ENCODE data around the gene MUC22.
"Not testable (repeated sequence)": the region's sequence is repeated elsewhere in the genome, so short reads cannot be mapped to it uniquely, and the experiment has no call there.

The MUC22 gene

DNA sequence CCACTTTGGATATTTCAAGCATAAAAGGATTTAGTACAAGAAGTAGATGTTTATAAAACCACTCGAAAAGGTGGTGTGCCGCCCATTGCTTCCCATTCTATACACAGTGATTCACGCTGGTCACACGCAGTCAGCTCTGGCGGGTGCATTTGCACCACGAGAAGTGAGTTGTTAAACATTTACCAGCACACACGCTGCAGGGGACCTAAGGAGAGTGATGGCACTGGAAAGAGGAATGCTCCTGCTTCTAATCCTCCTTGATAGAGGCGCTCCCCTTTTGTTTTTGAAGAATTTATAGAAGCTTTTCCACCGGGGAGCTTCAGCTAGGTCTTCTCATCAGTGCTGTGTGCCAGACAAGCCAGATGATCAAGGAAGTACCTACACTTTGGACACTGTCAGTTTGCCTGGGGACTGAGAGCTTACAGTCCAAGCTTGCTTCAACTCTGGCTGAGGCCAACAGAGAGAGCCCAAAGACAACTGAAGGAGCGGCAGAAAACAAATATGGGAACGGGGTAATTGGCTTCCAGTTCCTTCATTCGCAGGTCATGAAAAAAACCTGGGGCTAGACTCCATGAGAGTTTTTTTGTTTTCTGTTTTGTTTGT, 31.2 kb downstream of the MUC22 start:
- no peak for DNase-seq

DNA sequence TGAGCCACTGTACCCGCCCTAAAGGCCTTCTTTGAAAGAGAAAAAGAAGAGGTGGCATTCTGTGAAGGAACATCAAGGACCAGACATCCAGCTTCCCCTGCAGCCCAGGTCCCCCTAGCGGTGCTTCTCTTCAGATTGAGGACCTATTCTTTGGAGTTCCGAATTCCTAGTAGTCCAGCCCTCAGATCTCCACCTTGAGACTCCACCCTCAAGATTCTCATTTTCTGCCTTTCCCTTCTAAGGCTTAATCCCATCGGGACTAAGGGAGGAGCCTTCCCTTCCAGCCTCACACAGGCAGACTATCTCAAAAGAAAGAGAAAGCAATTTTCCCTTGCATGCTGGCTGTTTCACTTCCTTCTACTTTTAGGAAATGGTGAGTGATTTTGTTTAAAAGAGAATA, 32.5 kb downstream of the MUC22 start:
- DNase-seq, result peak; percentile 13

DNA sequence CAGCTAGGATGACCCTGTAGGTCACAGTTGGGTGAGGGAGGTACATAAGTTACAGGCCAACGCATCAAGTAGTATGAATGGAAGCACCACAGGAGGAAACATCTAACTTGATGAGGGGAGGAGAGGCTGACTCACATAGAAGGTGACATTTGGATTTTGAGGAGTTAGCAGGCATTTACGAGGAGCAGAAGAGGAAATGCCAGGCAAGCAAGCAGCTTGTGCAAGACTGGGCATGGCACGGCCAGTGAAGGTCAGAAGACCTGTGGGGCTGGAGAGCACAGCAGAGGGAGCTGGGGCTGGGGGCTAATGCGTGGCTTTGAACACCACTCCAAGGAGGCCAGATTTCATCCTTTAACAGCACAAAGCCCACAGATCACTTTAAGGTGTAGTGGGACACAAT, 37.8 kb downstream of the MUC22 start:
- no peak for DNase-seq

DNA sequence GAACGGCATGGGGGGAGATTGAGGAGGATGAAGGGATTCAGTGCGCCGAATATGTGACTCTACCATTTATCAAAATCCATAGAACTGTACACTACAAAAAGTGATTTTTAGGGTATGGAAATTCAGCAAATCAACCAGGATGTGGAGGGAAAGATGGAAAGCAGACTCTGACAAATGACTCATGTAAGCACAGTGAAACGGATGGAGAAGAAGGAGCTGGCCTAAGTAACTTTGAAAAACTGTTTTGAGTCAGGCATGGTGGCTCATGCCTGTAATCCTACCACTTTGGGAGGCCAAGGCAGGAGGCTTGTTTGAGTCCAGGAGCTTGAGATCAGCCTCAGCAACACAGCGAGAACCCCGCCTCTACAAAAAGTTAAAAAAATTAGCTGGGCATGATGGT, 39.2 kb downstream of the MUC22 start:
- DNase-seq, result no peak

DNA sequence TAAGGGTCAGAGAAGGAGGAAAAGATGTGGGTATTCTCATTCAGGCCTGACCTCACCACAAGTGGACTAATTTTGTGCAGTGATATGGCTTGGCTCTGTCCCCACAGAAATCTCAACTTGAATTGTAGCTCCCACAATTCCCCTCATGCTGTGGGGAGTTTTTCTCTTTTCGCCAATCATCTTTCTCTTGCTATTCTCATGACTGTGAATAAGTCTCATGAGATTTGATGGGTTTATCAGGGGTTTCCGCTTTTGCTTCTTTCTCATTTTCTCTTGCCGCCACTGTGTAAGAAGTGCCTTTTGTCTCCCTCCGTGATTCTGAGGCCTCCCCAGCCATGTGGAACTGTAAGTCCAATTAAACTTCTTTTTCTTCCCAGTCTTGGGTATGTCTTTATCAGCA, 42.9 kb downstream of the MUC22 start:
- not testable (repeated sequence) for DNase-seq

DNA sequence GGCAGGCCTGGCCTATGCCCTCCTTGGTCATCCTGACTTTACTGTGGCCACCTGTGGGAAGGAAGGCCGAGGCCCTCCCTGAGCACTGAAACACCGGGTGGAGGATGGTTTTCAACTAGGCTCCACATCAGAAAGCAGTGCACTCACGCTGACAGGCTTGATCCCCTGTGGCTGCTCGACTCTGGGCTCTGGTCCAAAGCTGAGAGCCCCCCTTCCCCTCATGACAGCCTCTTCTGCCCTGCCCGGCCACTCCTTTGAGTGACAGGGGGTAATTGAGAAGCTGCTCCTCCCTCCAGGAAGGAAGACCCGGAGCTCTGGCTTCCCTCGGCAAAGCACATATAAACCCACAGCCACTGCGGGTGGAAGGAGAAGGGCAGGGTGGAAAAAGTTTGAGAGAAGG, 43.6 kb downstream of the MUC22 start:
- DNase-seq, result no peak

DNA sequence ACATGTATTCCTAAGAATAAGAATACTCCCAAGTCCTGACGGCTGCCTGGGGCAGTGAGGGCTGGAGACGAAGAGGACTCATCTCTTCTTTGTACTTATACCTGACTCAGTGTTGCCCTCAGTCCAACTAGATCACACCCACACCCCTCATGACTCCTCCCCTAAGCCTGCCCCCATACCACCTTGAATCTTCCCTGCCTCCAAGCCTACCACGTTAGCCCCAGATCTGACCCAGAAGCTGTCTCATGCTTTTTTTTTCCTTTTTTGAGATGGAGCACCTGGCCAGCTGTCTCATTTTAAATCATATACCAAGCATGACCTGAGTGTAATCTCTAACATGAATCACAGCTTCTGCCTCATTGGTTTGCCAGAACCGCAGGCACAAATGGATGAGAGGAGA, 45.2 kb downstream of the MUC22 start:
- DNase-seq, result no peak

DNA sequence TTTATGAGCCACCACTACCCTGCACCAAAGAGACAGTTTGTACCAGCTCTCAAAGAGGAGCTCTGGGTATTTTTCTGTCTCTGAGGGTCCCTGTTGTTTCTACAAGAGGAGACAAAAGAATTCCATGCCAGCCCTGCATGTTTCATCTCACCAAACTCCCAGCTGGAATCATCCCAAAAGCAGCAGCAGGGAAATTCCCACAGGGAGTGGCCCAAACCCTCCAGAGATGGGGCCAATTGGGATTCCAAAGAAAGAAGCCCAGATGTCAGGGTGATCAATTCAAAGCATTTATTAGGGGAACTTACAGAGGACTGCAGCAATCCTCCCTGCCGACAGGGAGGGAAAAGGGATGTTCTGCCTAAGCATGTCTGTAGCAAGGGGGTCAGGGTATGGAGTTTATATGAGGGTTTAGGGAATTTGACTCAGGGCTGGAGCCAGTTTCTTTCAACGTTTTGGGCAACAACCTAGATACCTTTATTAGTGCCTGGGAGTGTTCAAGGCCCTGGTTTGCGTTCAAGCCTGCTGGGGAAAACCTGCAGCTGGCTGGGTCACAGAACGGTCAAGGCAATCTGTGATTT, 47.2 kb downstream of the MUC22 start:
- DNase-seq, result no peak

DNA sequence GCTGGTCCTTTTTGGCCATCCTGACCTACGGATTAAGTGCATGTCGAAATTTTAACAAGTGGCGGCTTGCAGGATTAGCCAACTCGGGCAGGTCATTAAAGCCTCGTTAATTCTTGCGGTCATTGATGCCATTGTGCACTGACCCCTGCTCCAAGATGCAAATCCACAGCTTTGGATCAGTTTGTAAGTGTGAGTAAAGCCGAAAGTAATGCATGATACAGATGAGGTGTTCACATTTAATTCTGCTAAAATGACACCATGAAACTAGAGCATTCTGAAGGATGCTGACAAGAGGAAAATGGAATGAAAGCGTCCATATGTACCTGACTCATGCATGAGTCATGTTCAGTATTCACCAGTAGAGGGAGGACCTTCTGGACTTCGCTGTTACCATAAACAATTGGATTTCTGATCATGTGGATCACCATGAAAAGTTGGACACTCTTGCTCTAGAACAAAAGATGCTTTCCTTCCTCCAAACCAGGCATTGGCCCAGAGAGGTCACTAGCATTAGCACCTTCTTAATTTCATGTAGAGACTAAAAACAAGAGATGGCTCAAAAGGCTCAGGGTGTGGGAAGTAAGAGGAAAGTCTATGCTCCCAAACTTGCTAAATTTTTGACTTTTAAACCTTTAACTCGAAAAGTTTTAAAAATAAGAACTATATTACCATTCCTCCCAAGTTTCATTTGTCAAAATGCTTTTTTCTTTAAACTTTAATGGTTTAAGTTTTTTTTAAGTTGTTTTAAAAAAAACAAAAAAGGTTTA, 48.0 kb downstream of the MUC22 start:
- no peak for DNase-seq

DNA sequence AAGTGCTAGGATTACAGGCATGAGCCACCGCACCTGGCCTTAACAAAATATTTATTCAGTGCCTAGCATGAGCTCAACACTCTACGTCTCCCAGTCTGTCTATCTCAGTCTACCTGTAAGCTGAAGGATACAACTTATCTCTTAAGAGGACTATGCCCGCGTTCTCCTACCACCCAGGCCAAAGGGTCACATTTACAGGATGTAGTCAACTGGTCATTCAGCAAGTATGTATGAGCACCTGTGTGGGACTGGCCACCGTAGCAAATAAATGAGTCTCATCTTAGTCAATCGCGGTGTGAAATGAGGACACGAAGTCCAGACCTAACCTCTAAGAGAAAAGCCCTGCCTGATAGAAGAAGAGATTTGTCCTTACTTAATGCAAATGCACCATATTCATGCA, 49.9 kb downstream of the MUC22 start:
- DNase-seq, result no peak

DNA sequence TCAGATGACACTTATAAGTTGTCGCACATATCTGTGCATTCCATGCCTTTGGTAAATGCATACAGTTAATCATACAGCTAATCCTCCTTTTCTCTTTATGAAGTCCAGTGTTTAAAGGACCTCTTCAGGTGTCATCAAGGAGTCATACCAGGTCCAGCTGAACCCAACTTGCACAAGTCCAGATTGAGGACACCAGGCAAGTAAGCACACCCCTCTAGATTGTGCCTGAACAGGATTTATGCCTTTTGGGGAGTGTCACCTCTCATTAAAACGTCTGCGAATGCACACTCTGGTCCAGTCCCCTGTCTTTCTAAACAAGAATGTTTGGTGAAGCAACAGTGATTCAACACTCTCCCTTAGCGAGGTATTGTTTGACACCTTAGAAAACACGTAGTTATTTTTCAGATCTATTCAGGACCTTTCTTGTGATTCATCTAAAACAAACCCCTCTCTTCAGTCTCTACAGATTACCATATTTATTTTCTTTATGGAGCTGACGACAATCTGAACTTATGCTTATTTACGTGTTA, 53.7 kb downstream of the MUC22 start:
- DNase-seq, result no peak

DNA sequence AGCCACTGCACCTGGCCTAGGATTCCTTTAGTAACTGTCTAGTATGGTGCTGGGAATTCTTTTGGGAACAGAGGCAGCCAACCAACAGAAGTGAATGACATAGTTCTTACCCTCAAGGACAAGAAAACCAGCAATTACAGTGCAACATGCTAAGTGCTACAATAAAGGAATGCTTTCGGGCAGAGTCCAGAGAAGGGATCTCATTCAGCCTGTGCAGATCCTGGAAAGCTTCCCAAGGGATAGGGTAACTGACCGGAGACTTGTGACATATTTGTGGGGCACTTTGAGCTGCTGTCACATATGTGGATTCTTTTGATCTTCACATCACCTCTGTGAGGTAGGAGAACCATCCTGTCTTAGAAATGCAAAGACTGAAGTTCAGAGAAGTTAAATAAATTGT, 55.3 kb downstream of the MUC22 start:
- DNase-seq, result no peak

DNA sequence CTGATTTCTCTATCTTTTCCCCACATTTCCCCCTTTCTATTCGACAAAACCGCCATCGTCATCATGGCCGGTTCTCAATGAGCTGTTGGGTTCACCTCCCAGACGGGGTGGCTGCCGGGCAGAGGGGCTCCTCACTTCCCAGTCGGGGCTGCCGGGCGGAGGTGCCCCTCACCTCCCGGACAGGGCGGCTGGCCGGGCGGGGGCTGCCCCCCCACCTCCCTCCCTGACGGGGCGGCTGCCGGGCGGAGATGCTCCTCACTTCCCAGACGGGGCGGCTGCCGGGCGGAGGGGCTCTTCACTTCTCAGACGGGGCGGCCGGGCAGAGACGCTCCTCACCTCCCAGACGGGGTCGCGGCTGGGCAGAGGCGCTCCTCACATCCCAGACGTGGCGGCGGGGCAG, 56.8 kb downstream of the MUC22 start:
- DNase-seq, result not testable (repeated sequence)

DNA sequence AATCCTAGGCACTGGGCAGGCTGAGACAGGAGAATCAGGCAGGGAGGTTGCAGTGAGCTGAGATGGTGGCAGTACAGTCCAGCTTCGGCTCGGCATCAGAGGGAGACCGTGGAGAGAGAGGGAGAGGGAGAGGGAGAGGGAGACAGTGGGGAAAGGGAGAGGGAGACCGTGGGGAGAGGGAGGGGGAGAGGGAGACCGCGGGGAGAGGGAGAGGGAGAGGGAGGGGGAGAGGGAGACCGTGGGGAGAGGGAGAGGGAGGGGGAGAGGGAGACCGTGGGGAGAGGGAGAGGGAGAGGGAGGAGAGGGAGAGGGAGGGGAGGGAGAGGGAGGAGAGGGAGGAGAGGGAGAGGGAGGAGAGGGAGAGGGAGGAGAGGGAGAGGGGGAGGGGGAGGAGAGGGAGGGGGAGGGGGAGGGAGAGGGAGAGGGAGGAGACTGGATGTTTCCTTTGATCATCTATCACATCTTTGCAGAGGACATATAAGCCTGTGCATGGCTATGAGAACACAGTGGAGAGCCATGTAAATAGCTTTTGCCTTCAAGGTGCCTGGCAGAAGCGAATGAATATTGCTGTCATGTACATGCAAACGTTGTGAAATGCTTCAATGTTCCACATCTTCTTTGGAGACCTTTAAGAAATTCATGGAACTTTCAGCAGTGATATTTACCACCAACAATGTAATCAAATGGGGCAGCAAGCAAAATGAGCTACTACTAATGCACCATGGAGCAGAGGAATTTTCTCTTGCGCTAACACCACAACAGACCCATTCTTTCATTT, 57.8 kb downstream of the MUC22 start:
- not testable (repeated sequence) for DNase-seq

DNA sequence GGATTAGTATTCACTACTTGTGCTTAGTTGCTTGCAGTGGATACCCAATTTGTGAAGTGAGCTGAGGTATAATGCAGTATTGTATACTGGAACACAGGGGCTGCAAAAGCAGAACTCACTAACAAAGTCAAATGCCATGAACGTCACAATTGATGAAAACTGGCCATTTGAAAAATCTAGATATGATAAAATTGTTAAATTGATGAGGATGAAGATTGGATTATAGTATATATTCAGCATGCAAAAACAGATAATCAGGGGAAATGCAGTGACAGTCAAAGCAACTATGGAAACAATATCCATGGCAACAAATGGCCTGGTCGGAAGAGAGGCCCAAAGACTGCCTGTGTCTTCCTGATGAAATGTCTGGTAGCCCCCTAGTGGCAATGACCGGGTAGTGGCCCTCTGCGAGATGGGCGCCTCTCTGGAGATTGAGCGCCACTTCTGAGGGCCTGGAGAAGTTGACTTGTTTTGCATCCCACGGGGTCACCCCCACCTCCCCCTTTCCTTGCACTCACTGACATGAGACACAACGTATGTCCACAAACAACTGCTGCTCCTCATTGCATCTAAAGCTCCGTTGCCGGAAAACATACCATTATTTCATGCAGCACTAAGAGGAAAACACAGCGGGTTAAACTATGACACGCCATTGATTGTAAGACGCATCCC, 58.5 kb downstream of the MUC22 start:
- peak; percentile 66 for DNase-seq

DNA sequence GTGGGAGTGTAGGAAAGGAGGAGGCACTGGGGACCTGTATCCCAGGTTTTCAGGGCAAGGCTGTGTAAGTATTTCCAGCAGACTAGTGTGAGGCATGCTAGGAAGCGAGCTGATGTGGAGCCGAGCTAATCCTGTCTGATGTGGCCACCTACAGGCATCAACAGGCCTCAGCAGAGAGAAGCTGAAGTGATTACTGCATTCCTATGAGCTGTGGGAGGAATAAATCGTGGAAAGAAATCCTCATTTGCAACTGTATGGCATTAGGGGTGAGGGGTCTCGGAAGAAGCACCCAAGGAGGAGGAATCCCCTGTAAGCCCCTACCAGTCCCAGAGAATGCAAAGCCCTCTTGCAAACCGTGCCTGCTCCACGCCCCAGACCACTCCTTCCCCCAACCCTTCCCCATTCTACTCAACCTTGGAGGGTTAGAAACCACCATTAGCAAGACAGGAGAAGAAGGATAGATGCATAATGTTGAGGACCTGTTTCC, 60.5 kb downstream of the MUC22 start:
- no peak for DNase-seq

DNA sequence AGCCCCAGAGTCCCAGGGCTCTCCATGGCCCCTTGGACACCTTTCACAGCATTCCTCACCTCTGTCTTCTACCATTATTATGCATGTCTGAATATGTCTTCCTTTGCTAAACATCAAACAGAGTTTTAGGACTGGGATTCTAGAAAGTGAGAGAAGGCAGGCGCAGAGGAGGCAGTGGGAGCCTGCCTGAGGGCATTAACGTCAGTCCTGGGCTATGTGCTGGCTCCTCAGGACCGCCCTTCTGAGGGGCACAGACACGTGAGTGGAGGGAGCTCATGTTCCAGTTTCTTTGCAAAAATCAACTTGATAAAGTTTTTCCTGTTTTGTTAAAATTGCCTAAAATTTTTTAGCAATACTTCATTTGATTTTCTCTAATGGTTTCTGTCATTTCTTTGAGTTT, 64.1 kb downstream of the MUC22 start:
- no peak for DNase-seq

DNA sequence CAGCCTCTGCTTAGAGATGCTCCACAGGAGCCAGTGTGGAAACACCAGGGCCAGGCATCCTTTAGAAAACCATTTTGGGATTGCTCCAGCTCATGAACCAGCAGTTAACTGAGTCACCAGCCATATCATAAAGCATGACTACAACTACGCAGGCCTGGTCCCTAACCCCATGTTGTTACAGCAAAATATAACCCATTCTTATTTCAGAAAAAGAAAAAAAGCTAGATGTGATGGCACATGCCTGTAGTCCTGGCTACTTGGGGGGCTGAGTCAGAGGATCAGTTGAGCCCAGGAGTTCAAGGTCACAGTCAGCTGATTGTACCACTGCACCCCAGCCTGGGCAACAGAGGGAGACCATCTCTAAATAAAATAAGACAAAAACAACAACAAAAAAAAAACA, 65.3 kb downstream of the MUC22 start:
- DNase-seq, result no peak

DNA sequence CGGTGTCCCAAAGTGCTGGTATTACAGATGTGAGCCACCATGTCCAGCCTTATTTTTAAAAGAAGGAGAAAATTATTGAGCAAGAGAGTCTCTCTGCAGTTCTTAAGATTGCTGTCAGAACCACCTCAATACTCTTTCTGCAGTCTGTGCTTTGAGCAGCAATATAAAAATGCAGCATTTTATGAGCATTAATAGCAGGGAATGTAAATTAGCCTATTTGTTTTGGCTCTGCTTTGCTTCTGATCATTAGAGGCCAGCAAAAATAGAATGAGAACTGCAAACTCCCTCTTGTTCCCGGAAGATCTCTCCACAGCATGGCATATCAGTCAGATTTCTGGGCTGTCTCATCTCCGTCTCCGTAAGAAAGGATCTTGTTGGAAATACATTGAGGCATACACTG, 66.3 kb downstream of the MUC22 start:
- DNase-seq, result no peak

DNA sequence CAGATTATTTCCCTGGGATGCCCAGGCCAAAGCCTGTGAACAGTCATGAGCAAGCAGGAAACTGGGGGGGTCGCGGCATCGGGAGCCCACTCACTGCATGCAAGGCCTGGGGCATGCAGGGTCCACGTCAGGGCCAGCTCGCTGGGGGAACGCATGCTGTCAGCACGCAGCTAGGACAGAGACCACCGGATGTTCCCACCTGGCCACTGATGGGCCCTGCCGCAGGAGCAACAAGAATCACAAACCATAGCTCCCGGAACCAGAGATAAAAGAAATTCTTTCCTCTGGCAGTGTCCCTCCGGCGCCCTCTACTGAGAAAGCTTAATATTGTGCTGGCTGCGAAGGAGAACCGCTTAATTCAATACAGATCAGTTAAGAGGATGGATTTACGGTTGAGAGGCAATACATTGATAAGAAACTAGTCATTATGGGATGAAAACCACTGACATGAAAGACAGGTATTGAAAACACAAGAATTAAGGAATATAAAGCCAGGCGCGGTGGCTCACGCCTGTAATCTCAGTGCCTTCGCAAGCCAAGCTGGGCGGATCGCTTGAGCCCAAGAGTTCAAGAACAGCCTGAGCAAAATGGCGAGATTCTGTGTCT, 69.5 kb downstream of the MUC22 start:
- peak; percentile 68 for DNase-seq

DNA sequence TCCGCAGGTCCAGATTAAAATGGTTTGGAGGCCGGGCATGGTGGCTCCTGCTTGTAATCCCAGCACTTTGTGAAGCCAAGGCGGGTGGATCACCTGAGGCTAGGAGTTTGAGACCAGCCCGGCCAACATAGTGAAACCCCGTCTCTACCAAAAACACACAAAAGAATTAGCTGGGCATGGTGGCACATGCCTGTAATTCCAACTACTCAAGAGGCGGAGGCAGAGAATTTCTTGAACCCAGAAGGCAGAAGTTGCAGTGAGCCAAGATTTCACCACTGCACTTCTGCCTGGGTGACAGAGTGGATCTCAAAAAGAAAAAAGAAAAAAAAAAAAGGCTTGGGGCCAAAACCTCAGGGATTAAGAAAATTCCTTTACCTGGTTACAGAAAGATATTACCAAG, 71.6 kb downstream of the MUC22 start:
- no peak for DNase-seq

DNA sequence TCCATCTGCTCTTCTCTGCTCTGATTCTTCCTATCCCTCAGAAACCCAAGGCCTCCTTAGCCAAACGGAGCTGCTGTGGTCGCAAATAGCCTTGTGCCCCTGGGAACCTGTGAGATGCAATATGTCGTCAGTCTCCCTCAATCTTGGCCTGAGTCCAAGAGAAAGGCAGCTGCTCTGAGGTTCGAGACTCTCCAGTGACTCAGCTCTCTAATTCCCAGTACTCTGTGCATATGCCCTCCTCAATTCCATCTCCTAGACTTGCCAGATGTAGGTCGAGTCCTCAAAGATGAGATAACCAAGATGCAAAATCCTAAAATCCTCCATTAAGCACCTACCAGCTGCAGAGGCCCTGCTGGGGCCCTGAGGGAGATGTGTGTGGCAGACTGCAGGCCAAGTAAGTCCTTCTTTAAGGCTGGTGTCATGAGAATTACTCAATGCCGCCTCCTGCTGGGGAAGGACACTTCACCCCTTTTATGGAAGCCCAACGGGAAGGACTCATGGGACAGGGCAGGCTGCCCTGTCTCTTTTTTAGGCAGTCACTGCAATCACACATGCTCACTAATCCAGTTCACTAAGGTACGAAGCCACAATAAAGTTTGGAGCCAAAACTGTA, 73.6 kb downstream of the MUC22 start:
- DNase-seq, result peak; percentile 47
